Bronchial smooth muscle cell (primary cell): ENCODE measurements around the gene SAPCD1. TPM values are rescaled to one million over a fixed set of nuclear protein-coding genes. Genes with fewer than 3 reads are reported as not detected.

ENCODE experiments used
- total RNA-seq: library from RNA; depleted of rRNA; stranded (reverse); fragments of >200 nt; gene quantifications from 2 replicates; pipeline ENCODE4 v1.2.1, GENCODE V29; 2014

Gene SAPCD1
- total RNA-seq, result 0.26 and 1.3 TPM in 2 replicates

GRCh38 chr6:31762356-31762755, at the start of gene SAPCD1:
TSS of gene SAPCD1 (plus strand) at chr6:31762656. CDS start at chr6:31763055, 399 bp downstream.

GRCh38 chr6:31715022-31715958, 47.2 kb upstream of the SAPCD1 start, which contains the start of gene LY6G6D:
TSS of gene LY6G6D (plus strand) at chr6:31715348. CDS start at chr6:31715356, 8 bp downstream.

DNA sequence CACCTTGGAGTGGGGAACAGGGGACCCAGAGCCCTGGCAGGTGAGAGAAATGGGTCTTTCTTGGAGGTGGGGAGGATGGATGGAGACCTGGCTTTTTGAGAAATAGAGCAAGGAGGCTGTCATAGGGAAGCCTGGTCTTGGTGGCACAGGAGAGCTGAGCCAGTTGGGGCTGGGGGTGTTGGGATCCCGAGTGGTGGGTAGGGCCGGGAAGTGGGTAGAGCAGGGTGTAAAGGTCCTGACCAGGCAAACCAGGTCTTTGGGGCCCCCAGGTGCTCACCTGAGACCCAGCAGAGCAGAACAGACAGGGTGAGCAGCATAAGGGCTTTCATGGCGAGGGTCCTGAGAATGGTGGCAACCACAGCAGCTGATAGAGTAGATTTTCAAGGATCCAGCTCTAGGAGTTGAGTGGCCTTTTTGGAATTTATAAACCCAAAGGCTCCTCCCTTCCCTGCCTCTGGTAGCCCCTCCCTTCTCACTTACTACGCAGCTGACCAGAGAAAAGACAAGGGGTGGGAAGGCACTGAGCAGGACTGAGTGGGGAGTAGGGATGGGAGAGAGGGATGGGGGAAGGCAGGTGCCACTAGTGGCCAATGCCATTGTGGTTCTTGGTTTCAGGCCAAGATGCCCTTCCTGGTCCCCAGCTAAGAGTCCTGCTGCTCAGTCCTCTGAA, 41.0 kb upstream of the SAPCD1 start, which contains the start of gene LY6G6C:
LY6G6C (minus strand) TSS at position 396 of the 670 bp plus-strand sequence; CDS start at position 329, 67 bp downstream.

DNA sequence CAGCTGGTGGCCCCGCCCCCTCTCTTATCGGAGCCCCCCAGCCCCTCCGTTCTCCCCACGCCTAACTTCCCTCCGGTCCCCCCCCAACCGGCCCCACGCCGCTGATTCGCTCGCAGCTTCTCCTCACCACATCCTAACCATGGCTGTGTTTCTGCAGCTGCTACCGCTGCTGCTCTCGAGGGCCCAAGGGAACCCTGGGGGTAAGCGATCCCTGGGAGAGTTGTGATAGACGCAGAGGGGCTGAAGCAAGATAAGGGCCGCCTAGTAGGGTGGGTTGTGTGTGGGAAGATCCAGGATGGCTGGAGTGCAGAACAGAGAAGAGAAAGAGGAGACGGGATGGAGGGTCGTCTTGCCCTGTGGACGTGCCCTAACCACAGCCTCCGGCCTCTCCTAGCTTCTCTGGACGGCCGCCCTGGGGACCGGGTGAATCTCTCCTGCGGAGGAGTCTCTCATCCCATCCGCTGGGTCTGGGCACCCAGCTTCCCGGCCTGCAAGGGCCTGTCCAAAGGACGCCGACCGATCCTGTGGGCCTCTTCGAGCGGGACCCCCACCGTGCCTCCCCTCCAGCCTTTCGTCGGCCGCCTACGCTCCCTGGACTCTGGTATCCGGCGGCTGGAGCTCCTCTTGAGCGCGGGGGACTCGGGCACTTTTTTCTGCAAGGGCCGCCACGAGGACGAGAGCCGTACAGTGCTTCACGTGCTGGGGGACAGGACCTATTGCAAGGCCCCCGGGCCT, 39.0 kb upstream of the SAPCD1 start, which contains the start of gene MPIG6B:
MPIG6B (plus strand) TSS at position 129 of the 735 bp plus-strand sequence; CDS start at position 140, 11 bp downstream.

DNA sequence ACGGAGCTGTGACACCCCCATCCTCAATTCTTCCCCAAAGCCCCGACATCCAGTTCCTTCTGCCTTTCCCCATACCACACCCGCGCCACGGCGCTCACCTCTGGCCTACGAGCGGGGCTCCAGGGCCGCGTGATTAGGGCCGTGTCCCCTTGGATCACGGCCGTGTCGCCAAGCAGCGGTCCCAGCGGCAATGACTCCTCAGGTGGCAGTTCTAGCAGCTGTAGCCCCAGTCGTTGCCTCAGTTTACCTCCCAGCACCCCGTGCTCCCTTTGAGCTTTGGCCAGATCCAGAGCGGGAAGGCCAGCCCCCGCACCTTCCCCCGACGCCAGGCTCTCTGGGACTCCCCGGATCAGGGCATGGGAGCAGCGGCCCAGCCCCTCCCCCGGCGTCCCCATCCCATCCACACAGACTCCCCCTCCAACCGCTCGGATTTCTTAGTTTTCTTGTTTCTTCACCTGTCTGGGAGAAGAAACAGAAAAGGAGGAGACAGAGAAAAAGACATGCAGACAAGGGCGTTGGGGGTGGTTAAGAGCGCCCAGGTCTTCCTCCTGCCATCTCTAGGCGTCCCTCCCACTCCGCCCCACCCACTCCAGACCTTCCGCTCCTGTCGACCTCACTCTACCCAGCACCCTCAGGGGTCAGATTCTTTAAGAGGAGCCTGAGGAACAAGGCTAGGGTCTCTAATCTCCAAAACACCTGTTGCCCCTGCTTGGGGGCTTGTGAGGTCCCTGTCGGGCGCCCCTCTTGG, 33.5 kb upstream of the SAPCD1 start, which contains the start of gene DDAH2:
DDAH2 (minus strand) TSS at position 533 of the 748 bp plus-strand sequence; CDS start at position 395, 138 bp downstream.

DNA sequence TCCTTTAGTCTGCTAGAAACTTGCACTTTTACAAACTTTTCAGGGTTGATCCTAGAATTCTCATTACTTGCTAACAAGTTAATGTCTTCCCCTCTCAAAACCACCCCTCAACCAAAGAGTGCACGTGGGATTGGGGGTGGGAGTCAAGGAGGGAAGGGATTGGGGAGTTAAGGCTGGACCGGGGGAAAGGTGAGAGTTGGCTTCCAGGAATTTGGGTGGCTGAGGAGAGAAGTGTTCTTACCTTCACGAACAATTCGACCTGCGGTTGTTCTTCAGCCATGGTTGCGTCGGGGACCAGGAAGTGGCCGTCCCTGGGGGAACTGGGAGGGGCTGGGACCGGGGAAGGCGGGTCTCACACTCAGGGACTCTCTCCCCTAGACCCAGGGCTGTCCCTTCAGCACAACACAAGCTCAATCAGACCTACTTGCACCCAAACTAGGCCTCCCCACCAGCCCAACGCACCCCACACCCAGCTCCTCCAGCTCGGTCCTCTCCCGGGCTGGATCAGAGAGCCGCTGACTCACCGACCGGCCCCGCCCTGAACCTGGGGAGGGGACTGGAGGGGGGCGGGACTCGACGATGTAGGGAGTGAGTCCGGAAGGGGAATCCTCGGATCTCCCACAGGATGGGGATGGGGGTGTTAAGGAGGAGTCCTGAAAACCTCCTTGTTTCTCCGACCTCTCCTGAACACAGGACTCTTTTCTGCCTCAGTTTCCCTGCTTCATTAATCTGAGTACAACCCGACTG, 26.3 kb upstream of the SAPCD1 start, which contains the start of gene CLIC1:
CLIC1 (minus strand) TSS at position 510 of the 747 bp plus-strand sequence; CDS start at position 280, 230 bp downstream.

DNA sequence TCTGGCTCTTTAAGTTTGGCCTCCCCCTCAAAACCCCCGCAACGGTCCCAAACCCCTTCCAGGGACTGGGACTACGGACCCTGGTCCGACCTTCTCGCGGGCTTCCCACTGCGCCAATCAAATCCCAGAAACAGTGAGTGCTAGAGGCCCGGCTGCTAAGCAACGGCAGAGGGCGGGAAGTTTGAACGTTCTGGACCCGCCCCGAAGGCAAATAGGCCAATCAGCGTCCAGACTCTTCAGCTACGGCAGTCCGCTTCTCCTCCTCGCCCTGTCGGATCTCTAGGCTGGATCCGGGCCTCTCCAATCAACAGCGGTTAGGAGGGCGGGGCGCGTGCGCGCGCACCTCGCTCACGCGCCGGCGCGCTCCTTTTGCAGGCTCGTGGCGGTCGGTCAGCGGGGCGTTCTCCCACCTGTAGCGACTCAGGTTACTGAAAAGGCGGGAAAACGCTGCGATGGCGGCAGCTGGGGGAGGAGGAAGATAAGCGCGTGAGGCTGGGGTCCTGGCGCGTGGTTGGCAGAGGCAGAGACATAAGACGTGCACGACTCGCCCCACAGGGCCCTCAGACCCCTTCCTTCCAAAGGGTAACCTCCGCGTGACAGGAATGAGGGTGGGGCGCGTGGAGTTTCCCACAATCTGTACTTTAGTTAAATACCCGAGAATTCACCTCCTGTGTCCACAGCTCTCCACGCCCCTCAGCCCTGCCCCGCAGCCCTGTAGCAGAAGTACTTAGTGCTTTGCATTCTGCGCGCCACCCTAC, 22.6 kb upstream of the SAPCD1 start, which contains the start of gene MSH5:
MSH5 (plus strand) TSS at position 367 of the 758 bp plus-strand sequence. CDS start 462 bp downstream, outside the sequence.

GRCh38 chr6:31776989-31777666, 14.7 kb downstream of the SAPCD1 start, which contains the start of gene VWA7:
TSS of gene VWA7 (minus strand) at chr6:31777328. CDS start at chr6:31776779, 549 bp downstream.

DNA sequence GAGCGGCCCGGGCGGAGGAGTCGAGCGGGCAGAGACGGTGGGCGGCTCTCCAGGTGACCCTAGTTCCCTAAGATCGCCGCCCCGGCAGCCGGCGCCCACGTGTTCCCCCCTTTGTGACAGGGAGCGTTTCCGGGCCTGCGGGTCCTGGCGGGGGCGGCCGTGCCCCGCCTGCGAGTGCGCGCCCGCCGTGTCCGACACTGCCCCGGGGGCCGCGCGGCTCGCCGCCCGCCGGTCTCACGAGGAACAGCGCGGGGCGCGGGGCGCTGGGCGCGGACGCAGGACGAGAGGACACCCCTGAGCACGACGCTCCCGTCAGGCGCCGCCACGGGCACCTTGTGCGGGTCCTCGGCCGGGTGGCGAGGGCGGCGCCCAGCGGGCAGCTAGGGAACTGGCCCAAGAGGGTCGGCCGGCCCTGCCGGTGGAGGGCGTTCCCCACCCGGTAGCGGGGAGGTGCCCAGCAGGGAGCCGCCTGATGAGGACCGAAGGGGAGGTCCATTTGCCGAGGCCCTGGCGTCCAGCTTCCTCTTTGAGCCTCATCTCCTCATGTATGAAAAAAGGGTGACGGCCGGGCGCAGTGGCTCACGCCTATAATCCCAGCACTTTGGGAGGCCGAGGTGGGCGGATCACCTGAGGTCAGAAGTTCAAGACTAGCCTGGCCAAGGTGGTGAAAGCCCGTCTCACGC, 33.3 kb downstream of the SAPCD1 start, which contains the start of gene VARS1:
VARS1 (minus strand) TSS at position 137 of the 683 bp plus-strand sequence. CDS start 535 bp downstream, outside the sequence.

DNA sequence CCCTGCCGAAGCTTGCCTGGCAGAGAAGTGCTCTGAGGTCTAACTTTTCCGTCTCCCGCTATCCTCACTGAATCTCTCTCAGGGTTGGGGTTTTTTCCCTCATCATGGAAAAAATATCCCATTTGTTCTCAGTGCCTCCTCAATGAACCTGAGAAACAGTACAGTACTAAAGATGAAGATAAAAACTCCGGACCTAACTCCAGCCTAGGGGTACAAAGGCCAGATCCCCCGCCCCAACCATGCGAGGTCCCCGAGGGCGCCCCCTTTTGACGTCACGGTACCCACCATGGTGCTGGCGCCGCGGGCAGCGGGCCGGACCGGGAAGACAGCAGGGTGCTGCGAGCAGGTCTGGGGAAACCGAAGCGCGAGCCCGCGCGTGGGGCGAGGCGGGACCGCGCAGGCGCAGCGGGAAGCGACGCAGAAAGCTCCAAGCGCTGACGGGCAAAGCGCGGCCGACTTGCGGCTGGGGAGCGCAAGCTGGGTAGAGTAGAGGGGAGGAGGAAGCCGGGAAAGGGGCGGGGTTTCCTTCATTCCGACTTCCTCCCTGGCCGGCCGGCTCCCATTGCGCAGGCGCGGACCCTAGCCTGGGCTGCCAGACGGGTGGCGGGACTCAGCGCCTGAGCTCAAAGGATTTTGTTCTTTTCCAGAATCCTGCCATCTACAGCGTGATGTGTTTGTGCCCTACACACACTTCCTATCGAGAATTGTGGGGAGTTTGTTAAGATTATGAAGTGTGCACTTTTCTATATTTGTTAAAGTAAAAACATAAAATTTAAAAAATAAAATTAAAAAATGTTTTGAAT, 44.2 kb downstream of the SAPCD1 start, which contains the start of gene LSM2:
LSM2 (minus strand) TSS at position 497 of the 803 bp plus-strand sequence; CDS start at position 288, 209 bp downstream.

Other genes starting within 250 kb of the SAPCD1 start
- gene MCCD1, start 233.7 kb upstream of the SAPCD1 start, total RNA-seq, result not detected in 2 replicates
- 324 and 339 TPM in 2 replicates for gene DDX39B, start 220.7 kb upstream of the SAPCD1 start, total RNA-seq
- gene ATP6V1G2, start 216.0 kb upstream of the SAPCD1 start, total RNA-seq, result 8.9 and 10.4 TPM in 2 replicates
- gene NFKBIL1, start 215.0 kb upstream of the SAPCD1 start, total RNA-seq, result 32.9 and 39.4 TPM in 2 replicates
- gene LTA, start 190.4 kb upstream of the SAPCD1 start, total RNA-seq, result not detected in 2 replicates
- not detected in 2 replicates for gene TNF, start 187.1 kb upstream of the SAPCD1 start, total RNA-seq
- gene LTB, start 180.2 kb upstream of the SAPCD1 start, total RNA-seq, result not detected in 2 replicates
- 0.09 and 0.32 TPM in 2 replicates for gene LST1, start 176.4 kb upstream of the SAPCD1 start, total RNA-seq
- gene NCR3, start 169.7 kb upstream of the SAPCD1 start, total RNA-seq, result not detected in 2 replicates
- gene AIF1, start 147.4 kb upstream of the SAPCD1 start, total RNA-seq, result not detected in 2 replicates
- gene PRRC2A, start 141.9 kb upstream of the SAPCD1 start, total RNA-seq, result 18.4 and 18.6 TPM in 2 replicates
- 81.1 and 90.6 TPM in 2 replicates for gene BAG6, start 110.0 kb upstream of the SAPCD1 start, total RNA-seq
- gene APOM, start 106.8 kb upstream of the SAPCD1 start, total RNA-seq, result 1.6 and 1.8 TPM in 2 replicates
- 16.9 and 19.9 TPM in 2 replicates for gene C6orf47, start 101.9 kb upstream of the SAPCD1 start, total RNA-seq
- gene GPANK1, start 97.7 kb upstream of the SAPCD1 start, total RNA-seq, result 12.2 and 14.3 TPM in 2 replicates
- 70.2 and 83.9 TPM in 2 replicates for gene CSNK2B, start 96.6 kb upstream of the SAPCD1 start, total RNA-seq
- gene LY6G5B, start 92.7 kb upstream of the SAPCD1 start, total RNA-seq, result 2.2 and 4.0 TPM in 2 replicates
- 0.09 and 0.63 TPM in 2 replicates for gene LY6G5C, start 81.6 kb upstream of the SAPCD1 start, total RNA-seq
- 54.5 and 96.4 TPM in 2 replicates for gene ABHD16A, start 59.3 kb upstream of the SAPCD1 start, total RNA-seq
- not detected in 2 replicates for gene LY6G6F, start 55.8 kb upstream of the SAPCD1 start, total RNA-seq
- gene LY6G6D, start 47.3 kb upstream of the SAPCD1 start, total RNA-seq, result 0.47 TPM in 1 of 2 replicates, not detected in the other
- not detected in 2 replicates for gene LY6G6C, start 40.9 kb upstream of the SAPCD1 start, total RNA-seq
- gene MPIG6B, start 39.3 kb upstream of the SAPCD1 start, total RNA-seq, result not detected in 2 replicates
- gene DDAH2, start 33.4 kb upstream of the SAPCD1 start, total RNA-seq, result 152 and 207 TPM in 2 replicates
- gene CLIC1, start 26.1 kb upstream of the SAPCD1 start, total RNA-seq, result 521 and 664 TPM in 2 replicates
- gene MSH5, start 22.7 kb upstream of the SAPCD1 start, total RNA-seq, result 2.7 and 3.6 TPM in 2 replicates
- gene VWA7, start 14.7 kb downstream of the SAPCD1 start, total RNA-seq, result 0.79 and 0.86 TPM in 2 replicates
- 28.1 and 36.1 TPM in 2 replicates for gene VARS1, start 33.1 kb downstream of the SAPCD1 start, total RNA-seq
- 17.8 and 19.1 TPM in 2 replicates for gene LSM2, start 44.3 kb downstream of the SAPCD1 start, total RNA-seq
- gene HSPA1L, start 52.6 kb downstream of the SAPCD1 start, total RNA-seq, result 1.7 and 2.3 TPM in 2 replicates
- gene HSPA1A, start 52.9 kb downstream of the SAPCD1 start, total RNA-seq, result 92.2 and 182 TPM in 2 replicates
- 149 and 280 TPM in 2 replicates for gene HSPA1B, start 65.1 kb downstream of the SAPCD1 start, total RNA-seq
- 73.7 and 87.3 TPM in 2 replicates for gene NEU1, start 100.2 kb downstream of the SAPCD1 start, total RNA-seq
- 0.52 TPM in 1 of 2 replicates, not detected in the other for gene SLC44A4, start 116.3 kb downstream of the SAPCD1 start, total RNA-seq
- gene EHMT2, start 135.0 kb downstream of the SAPCD1 start, total RNA-seq, result 76.3 and 106 TPM in 2 replicates
- 9.6 and 14.6 TPM in 2 replicates for gene ZBTB12, start 139.4 kb downstream of the SAPCD1 start, total RNA-seq
- 0.86 and 2.0 TPM in 2 replicates for gene C2, start 165.1 kb downstream of the SAPCD1 start, total RNA-seq
- 33.7 and 56.8 TPM in 2 replicates for gene CFB, start 183.4 kb downstream of the SAPCD1 start, total RNA-seq
- gene NELFE, start 196.3 kb downstream of the SAPCD1 start, total RNA-seq, result 81.3 and 85.3 TPM in 2 replicates
- gene SKIC2, start 196.5 kb downstream of the SAPCD1 start, total RNA-seq, result 55.6 and 56.4 TPM in 2 replicates
- gene DXO, start 209.5 kb downstream of the SAPCD1 start, total RNA-seq, result 7.7 and 8.2 TPM in 2 replicates
- 13.1 and 13.6 TPM in 2 replicates for gene C4A, start 219.4 kb downstream of the SAPCD1 start, total RNA-seq